DMS53 (cell line): ENCODE data around the gene CDC16.
"Not testable (repeated sequence)": the region's sequence is repeated elsewhere in the genome, so short reads cannot be mapped to it uniquely, and the experiment has no call there.

ENCODE experiments used
- DNase-seq: peaks from one replicate; lab custom pipeline; 2025; lab: John Stamatoyannopoulos, UW

Gene CDC16

DNA sequence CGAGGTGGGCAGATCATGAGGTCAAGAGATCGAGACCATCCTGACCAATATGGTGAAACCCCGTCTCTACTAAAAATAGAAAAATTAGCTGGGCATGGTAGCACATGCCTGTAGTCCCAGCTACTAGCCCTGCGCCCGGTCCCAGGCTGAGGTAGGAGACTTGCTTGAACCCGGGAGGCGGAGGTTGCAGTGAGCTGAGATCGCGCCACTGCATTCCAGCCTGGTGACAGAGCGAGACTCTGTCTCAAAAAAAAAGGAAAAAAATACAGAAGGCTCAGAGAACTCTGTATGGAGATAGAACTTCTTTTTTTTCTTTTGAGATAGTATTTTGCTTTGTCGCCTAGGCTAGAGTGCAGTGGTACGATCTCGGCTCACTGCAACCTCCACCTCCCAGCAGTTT lies 29.6 kb downstream of the CDC16 start:
- DNase-seq = not testable (repeated sequence)

DNA sequence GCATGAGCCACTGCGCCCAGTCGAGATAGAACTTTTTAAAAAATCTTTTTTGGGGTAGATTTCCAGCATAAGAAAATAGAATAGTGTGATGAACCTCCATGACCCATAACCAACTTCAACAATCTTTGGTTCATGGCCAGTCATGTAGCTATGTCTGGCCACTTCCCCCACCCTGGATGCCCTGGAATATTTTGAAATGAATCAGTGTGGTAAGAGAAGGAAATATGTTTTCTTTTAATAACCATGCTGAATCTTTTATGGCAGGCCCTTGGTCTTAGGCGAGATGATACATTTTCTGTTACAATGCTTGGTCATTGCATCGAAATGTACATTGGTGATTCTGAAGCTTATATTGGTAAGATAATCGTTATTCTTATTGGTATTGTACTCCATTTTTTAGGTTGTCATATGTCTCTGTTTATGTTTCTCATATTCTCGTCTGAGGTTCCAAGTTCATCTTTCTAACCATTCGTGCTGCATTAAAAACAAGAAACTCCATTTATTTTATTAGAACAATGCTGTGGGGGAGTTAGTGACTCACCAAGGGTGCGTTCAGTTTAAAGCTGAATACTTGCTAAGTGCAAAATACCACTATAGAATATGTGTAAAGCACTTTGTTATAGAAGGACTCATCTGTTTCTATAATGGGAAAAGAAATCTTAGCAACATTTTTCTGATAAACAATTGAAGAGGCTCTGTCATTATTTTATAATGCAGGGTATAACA lies 30.4 kb downstream of the CDC16 start:
- DNase-seq = no peak

DNA sequence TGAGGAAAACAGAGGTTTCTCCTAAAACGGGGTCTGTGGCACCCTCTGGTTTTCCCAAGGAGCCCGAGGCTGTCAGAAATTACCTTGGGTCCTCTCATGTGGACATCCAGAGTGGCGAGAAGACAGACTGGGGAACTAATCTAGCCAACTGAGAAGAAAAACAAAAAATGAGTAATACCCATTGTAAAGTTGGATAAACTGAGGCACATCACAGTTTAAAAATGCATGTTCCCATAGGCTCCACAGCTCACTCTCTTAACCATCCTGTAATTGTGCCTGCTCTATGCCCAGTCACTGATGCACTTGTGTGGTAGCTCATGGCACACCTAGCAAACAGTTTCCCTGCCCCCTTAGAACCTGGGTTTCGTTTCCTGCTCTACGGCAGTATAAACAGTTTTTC lies 31.5 kb downstream of the CDC16 start:
- DNase-seq = no peak

DNA sequence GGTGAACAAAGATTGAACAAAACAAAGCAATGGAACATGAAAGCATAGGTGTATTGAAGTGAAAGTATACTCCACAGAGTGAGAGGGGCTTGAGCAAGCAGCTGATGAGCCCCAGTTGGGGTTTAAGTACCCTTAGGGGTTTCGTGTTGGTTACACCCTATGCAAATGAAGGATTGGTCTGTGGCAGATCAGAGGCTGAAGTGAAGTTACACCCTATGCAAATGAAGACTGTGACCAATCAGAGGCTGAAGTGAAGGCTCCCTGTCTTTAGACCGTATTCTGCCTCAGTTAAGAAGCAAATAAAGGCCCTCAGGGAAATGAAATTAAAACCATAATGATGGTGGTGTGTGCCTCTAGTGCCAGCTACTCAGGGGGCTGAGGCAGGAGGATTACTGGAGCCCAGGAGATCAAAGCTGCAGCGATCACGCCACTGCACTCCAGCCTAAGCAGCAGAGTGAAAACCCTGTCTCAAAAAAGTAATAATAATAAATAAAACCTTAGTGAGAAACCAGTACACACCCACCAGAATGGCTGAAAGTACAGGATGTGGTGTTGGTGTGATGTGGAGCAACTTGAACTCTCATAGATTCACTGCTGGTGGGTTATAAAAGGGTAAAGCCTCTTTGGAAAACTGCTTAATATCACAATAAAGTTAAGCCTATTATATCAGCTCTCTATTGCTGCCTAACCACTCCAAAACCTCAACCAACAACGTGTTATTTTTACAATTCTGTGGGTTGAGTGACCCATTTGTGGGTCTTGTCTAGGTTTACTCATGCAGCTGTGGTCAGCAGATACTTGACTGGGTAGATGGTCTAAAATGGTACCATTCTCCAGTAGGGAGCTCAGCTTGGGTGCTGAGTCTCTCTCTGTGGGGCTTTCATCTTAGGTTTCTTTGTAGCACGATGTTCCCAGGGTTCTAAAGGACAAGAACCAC lies 33.9 kb downstream of the CDC16 start:
- DNase-seq = no peak

DNA sequence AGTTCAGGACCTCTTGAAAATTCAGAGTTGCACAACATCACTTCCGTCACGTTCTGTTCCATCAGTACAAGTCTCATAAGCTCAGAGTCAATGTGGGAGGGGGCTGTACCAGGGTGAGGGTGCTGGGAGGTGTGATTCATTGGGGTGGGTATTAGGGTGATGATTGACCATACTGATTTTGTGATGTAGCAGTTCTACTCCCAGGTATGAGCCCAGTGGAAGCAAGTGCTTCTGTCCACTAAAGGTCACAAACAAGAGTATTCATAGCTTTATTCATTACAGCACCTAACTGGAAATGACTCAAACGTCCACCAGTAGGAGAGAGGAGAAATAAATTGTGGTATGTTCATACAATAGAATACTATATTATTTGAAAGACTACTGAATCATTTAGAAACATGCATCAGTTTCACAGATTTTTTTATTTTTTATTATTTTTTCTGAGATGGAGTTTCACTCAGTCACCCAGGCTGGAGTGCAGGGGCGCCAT lies 34.6 kb downstream of the CDC16 start:
- no peak for DNase-seq

DNA sequence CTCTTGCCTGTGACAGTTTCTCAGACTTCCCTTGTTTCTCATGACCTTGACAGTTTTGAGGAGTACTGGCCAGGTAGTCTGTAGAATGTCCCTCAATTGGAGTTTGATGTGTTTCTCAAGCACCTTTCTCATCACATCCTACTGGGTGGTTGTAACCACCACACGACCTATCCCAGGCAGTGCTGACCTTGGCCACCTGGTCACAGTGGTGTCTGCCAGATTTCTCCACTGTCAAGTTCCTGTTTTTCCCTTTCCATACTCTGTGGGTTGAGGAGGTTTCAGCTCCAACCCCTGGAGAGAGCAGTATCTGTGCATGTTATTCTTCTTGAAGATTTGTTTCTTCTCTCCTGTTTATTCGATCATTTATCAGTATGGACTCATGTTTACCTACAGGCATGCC lies 38.3 kb downstream of the CDC16 start:
- no peak for DNase-seq

DNA sequence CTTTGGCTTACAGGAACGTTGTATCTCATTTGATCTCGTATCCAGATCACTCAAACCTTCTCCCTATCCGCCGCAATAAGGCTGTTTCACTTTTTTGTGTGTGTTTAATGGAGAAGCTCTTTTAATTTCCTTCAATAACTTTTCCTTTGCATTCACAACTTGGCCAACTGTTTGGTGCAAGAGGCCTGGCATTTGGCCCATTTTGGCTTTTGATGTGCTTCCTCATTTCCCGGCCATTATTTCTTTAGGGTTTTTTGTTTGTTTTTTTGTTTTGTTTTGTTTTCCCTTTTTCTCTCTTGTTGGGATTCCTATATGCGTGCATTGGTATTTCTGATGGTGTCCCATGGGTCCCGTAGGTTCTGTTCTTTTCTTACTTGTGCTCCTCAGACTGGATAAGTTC lies 40.6 kb downstream of the CDC16 start:
- DNase-seq = no peak

DNA sequence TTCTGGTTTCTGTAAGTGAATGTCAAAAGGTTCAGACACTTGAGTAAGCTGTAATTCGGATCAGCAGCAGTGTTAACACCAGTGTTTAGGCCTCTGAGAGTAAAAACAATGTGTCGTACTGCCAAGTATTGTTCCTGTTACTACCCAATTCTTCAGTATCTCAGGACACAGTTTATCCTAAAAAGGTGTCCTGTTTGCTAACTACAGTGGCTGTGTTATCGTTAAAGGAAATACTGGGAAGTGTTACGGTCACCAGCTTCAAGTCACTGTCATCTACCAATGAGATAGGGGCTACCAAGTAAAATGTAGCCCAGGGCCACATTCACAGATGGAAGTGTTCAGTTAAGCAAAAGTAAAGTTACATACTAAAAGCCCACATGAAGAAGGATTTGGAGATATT lies 44.4 kb downstream of the CDC16 start:
- DNase-seq = no peak

DNA sequence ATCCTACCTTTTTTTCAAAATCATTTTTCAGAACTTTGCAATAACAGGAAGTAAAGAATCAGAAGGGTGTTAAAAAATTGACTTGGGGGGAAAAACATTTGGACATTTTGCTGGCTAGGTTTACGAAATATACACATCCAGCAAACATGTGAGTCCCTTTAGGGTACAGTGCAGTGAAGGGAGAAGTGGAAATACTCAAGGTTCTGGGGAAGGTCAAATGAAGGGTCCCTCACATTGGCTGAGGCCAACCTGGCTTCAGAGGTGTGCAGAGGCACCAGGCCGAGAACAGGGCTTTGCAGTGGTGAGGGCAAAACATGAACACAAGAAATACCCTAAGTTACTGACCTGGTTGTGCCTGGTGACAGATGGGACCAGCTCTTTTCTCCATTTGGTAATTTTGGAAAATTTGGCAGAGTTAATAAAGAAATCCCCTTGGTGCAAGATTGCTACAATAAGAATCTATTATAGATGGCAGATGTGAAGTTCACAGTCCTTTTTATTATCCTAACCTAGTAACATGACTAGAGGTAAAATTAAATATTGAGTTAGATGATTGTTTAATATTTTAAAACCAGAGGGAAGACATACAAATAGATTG lies 45.2 kb downstream of the CDC16 start:
- no peak for DNase-seq

DNA sequence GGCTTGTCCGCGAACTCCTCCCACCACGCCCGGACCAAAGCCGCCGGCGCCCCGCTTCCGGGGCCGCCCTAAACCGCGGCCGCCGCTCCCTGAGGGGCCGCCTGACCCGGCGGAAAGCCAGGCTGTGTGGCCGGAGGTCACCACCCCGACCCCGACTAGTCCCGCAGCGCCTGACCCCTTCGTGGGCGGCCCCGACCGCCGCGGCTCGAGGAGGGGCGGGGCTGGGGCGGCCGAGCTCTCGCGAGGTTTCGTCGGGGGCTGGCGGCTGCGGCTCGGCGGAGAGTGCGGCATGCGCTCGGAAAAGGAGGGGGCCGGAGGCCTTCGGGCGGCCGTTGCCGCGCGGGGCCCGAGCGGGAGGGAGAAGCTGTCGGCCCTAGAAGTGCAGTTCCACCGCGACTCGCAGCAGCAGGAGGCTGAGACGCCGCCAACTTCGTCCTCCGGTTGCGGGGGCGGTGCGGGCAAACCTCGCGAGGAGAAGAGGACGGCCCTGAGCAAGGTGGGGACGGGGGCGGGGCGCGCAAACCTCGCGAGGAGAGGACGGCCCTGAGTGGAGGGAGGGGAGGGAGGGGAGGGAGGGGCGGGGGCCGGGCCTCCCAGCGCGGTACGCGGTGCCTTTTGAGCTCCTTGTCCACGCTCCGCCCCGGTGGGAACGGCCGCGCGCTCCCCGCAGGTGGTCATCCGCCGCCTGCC lies 46.8 kb downstream of the CDC16 start, which contains the start of gene UPF3A:
Gene UPF3A (plus strand): TSS at position 251 of the 690 bp plus-strand sequence. CDS start 39 bp downstream, at position 290.
- peak; percentile 85 for DNase-seq

DNA sequence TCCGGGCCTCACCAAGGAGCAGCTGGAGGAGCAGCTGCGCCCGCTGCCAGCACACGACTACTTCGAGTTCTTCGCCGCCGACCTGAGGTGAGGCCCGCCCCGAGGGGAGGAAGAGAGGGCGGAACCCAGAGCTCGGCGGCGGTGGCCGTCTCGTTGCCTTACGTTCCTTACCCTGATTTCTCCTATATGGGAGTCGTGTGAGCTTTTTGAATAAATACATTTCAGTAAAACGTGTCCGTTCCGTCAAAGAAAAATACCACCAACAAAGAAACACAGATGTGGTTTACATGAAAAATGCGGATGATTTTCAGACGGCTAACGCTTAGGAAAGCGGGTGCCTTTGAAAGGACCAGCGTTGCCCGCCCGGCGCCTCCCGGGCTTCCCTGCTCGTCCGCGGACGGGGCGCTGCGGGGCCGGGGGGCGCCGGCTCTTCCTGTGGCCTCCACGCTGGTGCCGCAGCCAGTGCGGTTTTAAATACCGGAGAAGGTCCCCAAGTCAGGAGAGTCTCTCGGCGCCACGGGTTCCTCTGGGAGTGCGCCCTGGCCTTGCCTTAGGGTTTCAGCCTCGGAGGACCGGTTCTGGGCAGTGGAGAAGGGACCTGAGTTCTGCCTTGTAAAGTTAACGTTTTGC lies 47.5 kb downstream of the CDC16 start:
- DNase-seq = peak; percentile 85

DNA sequence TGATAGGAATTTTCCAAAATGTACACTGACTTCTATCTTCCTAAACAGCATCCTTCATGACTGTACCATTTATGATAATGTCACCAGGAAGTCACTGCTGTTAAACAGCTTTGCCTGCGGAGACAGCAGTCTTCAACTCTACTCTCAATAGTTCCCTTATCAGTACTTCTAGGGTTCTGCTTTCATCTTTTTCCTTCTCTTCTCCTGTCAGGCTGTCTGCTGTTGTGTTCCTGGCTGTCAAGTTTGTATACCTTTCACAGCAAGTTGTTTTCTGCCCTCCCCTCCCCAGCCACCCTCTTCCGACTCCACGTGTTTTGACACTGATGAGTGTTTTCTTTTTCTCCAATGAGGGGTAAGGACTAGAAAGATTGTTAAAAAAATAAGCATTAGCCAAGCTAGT lies 48.9 kb downstream of the CDC16 start:
- no peak for DNase-seq

DNA sequence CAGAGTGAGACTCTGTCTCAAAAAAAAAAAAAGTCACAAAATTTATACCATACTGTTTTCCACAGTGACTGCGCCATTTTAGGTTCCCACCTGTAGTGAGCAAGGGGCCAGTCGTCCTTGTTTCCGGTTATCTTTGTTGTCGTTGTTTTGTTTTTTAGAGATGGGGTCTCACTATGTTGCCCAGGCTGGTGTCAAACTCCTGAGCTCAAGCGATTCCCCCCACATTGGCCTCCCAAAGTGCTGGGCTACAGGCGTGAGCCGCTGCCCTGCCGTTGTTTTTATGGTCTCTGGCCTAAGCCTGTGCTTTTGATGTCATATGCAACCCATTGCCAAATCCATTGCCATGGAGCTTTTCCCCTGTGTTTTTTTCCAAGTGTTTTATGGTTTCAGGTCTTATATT lies 50.0 kb downstream of the CDC16 start:
- DNase-seq = no peak

DNA sequence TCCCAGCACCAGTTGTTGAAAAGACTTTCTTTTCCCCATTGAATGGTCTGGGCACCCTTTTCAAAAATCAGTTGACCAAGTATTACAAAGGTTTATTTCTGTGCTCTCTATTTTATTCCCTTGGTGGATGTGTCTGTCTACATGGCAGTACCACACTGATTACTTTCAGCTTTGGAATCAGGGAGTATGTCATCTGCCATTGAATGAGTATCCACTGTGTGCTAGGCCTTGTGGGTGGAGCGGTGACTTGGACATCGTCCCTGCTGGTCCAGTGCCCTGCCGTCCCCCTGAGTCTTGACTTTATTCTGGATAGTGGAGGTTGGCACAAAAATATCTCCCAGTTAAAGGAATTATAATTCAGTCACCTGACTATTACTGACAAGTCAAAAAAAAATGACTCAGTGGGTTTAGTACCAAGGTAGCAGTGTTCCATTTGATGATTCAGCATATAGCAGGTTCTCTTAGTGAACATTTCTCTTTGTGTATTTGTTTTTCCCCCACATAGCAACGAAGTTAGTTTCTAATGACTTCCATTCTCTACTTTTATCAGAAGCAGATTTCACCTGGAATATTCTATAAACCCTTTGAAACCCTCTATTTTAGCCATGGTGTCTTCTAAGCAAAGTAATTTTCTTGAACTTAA lies 50.6 kb downstream of the CDC16 start:
- no peak for DNase-seq

DNA sequence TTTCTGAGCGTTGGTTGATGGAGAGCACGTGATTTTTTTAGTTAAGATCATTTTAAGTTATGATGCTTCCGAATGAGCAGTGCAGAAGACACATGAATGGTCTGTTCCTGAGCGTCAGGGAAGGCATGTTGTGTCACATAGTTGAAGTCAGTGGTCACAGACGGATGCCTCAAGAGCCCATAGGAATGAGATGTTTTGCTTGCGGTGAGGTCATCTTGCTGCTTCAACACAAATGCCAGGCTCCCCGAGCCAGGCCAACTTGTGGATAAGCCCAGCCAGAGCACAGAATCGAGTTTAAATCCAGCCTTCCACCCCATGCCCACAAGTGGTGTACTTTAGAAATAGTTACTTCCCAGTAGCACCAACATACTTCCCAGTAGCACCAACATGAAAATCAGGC lies 52.1 kb downstream of the CDC16 start:
- DNase-seq = no peak

DNA sequence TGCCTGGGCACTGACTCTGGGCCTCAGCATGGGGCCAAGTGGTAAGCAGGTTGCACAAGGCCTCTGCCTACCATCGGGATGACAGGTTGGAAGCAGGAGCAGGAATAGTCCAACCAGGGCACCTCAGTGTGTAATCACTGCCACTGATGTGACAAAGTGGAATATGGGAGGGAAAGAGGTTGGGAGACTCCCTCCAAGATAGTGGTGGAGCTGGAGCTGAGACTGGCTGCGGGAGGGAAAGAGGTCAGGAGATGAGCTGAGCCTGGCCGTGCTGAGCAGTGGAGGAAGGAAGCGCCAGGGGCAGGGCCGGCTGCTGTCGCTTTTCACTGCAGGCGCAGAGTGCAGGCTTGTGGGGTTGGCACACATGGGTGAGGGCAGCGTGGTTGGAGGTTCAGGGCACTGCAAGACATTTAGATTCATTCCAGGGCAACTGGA lies 53.5 kb downstream of the CDC16 start:
- no peak for DNase-seq

DNA sequence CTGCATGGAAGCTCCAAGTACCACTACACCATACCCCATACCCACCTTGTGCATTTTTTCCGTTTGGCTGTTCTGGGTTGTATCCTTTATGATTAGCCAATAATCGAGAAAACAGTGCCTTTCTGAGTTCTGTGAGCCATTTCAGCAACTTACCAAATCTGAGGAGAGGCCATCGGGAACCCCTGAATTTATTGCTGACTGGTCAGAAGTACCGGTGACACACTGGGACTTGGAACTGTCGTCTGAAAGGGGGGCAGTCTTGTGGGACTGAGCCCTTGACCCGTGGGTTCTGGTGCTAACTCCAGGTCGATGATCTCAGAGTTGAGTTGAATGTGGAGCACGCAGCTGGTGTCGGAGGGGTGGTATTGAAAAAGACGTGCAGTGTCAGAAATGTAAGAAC lies 61.8 kb downstream of the CDC16 start:
- no peak for DNase-seq

DNA sequence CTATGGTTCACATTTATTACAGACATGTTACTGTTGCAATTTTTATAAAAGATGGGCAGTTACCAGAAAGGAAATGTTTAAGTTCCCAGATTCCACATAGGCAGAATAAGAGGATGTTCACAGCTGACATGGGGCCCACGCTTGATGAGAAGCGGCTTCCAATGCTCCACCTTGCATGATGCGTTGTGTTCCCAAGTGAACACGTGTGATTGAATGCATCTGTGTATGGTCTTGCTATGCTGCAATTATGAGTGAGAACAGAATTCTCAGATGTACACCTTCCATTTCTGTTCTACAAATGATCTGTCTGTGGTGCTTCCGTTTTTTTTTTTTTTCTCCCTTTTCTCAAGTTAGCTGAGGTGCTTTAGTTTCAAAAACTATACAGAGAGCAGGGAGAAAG lies 62.2 kb downstream of the CDC16 start:
- no peak for DNase-seq

DNA sequence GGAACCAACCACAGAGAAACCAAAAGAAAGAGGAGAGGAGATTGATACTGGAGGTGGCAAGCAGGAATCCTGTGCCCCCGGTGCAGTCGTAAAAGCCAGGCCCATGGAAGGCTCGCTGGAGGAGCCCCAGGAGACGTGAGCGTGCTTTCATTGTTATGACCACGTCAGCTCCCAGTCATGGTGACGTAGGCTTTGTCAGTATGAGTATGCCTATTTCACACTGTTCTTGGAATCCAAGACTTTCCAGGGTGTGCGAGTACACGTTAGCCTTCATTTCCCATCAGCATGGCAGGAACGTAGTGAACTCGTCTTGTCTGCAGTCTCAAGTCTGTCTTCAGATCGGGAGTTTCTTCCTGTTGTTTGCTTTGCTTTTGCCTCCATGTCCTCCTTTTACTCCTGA lies 64.2 kb downstream of the CDC16 start:
- no peak for DNase-seq

DNA sequence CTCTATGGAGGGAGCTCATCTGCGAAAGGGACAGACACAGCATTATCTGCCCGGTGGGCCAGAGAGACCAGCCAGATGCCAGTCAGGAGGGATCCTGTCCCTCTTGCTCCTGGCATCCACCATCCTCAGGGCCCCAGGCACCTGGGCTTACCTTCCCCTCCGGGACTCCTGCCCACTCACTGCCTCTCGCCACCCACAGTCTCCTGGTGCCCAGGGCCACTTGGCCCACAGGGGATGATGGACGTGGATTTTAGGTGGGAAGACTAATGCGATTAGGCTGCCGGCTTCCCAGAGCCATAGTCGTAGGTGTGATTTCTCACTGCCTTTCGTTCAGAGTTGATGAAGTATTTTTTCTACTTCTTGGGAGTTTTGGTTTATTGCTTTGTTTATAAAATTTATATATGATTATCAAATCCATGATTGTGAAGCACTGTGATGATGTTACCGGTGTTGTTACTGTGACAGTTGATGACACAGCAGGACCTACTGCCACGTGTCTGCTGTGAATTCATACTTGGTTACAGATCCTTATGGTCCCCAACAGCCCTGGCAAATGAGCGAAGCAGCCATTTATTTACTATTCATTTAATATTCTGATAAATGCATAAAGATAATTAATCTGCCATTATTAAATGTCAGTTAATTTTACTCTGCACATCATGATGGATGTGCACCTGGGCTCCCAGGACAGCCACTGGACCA lies 65.1 kb downstream of the CDC16 start:
- DNase-seq = no peak
